NCI-H345 (cell line): ENCODE results near the gene RAE1.
A peak's percentile ranks its signal among the peaks of the same experiment; 100 is the strongest.

Source experiments
- DNase-seq: peaks from one replicate; lab custom pipeline; 2025; lab: John Stamatoyannopoulos, UW

Gene RAE1

GRCh38 chr20:57388953-57389694 lies 38.1 kb downstream of the RAE1 start:
- no peak for DNase-seq

GRCh38 chr20:57389695-57390603 lies 38.9 kb downstream of the RAE1 start:
- no peak for DNase-seq

- peak; percentile 86 for DNase-seq
Observed at GRCh38 chr20:57390604-57391438, 39.8 kb downstream of the RAE1 start, which contains the start of gene RBM38. TSS of gene RBM38 (plus strand) at chr20:57391396. CDS start at chr20:57391582, 186 bp downstream.

- peak; percentile 68 for DNase-seq
Observed at GRCh38 chr20:57391439-57392301, 40.6 kb downstream of the RAE1 start.

GRCh38 chr20:57392512-57393271 lies 41.6 kb downstream of the RAE1 start:
- DNase-seq: no peak

GRCh38 chr20:57393321-57394120 lies 42.5 kb downstream of the RAE1 start:
- DNase-seq: peak; percentile 39

GRCh38 chr20:57394121-57395082 lies 43.3 kb downstream of the RAE1 start:
- DNase-seq: no peak

- no peak for DNase-seq
Observed at GRCh38 chr20:57395111-57395966, 44.3 kb downstream of the RAE1 start.

GRCh38 chr20:57396212-57396983 lies 45.3 kb downstream of the RAE1 start:
- DNase-seq: no peak

- no peak for DNase-seq
Observed at GRCh38 chr20:57396984-57397692, 46.1 kb downstream of the RAE1 start.

GRCh38 chr20:57397693-57398108 lies 46.6 kb downstream of the RAE1 start:
- no peak for DNase-seq

- DNase-seq: peak; percentile 88
Observed at GRCh38 chr20:57398231-57398821, 47.3 kb downstream of the RAE1 start.

GRCh38 chr20:57398901-57399535 lies 48.0 kb downstream of the RAE1 start:
- DNase-seq: no peak

- DNase-seq: no peak
Observed at GRCh38 chr20:57399587-57400155, 48.6 kb downstream of the RAE1 start.
